ENCODE data around the gene CYP46A1. TPM values are rescaled to one million over a fixed set of nuclear protein-coding genes. Genes with fewer than 3 reads are reported as not detected.

CYP46A1 gene
- polyA plus RNA-seq, 2 of the 4 experiments (the other 2 are of a cell fraction): 0.06 to 0.13 TPM

DNA sequence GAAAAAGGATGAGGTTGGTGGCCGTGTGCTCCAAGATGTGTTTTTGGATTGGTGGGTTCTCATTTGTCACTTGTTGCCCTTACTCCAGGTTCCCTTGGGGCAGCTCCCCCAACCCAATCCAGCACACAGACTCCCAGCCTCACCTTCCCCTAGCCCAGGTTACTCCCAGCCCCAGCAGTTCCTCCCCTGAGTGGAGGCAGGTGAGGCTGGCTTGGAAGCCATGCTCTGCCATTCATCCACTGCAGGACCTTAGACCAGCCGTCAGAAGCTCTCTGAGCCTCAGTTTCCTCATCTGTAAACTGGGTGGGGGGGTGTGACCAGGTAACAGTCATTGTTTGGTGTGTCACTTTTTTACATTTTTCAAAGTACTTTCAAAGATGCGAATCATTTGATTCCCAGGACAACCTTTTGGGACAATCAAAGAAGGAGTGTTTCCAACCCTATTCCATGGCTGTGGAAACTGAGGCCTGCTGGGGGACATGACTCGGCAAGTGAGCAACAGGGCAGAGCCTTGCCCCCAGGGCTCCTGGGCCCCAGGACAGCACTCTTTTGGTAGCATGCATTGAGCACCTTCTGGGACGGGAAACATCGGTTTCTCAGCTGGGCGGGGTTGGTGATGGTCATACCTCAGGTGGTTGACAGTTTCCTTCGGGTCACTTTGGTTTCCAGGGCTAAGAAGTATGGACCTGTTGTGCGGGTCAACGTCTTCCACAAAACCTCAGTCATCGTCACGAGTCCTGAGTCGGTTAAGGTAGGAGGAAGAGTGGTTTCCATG is 7.2 kb downstream of the CYP46A1 start (continued):
- TF ChIP-seq, protein P1, sequence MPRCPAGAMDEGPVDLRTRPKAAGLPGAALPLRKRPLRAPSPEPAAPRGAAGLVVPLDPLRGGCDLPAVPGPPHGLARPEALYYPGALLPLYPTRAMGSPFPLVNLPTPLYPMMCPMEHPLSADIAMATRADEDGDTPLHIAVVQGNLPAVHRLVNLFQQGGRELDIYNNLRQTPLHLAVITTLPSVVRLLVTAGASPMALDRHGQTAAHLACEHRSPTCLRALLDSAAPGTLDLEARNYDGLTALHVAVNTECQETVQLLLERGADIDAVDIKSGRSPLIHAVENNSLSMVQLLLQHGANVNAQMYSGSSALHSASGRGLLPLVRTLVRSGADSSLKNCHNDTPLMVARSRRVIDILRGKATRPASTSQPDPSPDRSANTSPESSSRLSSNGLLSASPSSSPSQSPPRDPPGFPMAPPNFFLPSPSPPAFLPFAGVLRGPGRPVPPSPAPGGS (IDR thresholded peaks at IDR 0.05): no peak
- TF ChIP-seq SREBF2 (IDR thresholded peaks at IDR 0.05): no peak

DNA sequence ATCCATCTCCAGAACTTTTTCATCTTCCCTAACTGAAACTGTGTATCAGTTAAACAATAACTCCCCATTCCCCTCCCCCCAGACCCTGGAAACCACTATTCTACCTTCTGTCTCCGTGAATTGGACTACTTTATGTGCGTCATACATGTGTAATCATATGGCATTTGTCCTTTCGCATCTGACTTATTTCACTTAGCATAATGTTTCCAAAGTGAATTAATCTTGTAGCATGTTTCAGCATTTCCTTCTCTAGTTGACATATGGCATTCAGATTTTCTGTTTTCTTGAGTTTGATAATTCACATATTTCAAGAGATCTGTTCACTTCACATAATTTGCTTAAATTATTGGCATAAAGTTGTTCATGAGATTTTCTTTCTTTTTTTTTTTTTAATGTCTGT is 9.8 kb downstream of the CYP46A1 start:
- POLR2A ChIA-PET: no interaction called here
- Histone ChIP-seq H3K4me1 (no peaks in the 10 kb centered on the region), H3K4me3 (no peak overlapping the region), H3K4me2 (no peak overlapping the region), H3K9me3 (no peaks in the 10 kb centered on the region), H3K27ac (no peak overlapping the region)
- no peak for TF ChIP-seq EHF (CRISPR knock-in tag; IDR thresholded peaks at IDR 0.05)
- no peak for TF ChIP-seq CHD2 (IDR thresholded peaks at IDR 0.05; ENCODE audit: low read length, partially characterized antibody)
- no peak for TF ChIP-seq FOXS1 (CRISPR knock-in tag; IDR thresholded peaks at IDR 0.05)
- TF ChIP-seq, protein P2, sequence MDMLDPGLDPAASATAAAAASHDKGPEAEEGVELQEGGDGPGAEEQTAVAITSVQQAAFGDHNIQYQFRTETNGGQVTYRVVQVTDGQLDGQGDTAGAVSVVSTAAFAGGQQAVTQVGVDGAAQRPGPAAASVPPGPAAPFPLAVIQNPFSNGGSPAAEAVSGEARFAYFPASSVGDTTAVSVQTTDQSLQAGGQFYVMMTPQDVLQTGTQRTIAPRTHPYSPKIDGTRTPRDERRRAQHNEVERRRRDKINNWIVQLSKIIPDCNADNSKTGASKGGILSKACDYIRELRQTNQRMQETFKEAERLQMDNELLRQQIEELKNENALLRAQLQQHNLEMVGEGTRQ (IDR thresholded peaks at IDR 0.05): no peak
- no peak for TF ChIP-seq RARB (CRISPR knock-in tag; IDR thresholded peaks at IDR 0.05)
- TF ChIP-seq, protein P3, sequence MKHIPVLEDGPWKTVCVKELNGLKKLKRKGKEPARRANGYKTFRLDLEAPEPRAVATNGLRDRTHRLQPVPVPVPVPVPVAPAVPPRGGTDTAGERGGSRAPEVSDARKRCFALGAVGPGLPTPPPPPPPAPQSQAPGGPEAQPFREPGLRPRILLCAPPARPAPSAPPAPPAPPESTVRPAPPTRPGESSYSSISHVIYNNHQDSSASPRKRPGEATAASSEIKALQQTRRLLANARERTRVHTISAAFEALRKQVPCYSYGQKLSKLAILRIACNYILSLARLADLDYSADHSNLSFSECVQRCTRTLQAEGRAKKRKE (CRISPR knock-in tag; IDR thresholded peaks at IDR 0.05; ENCODE audit: low read depth): no peak
- TF ChIP-seq BHLHE40 (IDR thresholded peaks at IDR 0.05; ENCODE audit: low read depth, low read length): no peak
- no peak for TF ChIP-seq JUN (IDR thresholded peaks at IDR 0.05)
- TF ChIP-seq HEYL (CRISPR knock-in tag; IDR thresholded peaks at IDR 0.05): no peak
- no peak for TF ChIP-seq FOSB (CRISPR knock-in tag; IDR thresholded peaks at IDR 0.05)
- no peak for TF ChIP-seq POLR2A (IDR thresholded peaks at IDR 0.05; ENCODE audit: low read length)
- TF ChIP-seq MYC (IDR thresholded peaks at IDR 0.05; ENCODE audit: borderline replicate concordance, low read length): no peak
- no peak for TF ChIP-seq NFE2L2 (conservative IDR thresholded peaks at IDR 0.05; ENCODE audit: low read length)
- no peak for TF ChIP-seq NPAS2 (CRISPR knock-in tag; IDR thresholded peaks at IDR 0.05; ENCODE audit: borderline replicate concordance)
- TF ChIP-seq RAD21 (conservative IDR thresholded peaks at IDR 0.05 in 1 of 2, IDR thresholded peaks at IDR 0.05 in 1 of 2): no peak
- no peak for TF ChIP-seq RNF2 (IDR thresholded peaks at IDR 0.05; ENCODE audit: borderline replicate concordance, low read depth)
- no peak for TF ChIP-seq GATA3 (IDR thresholded peaks at IDR 0.05; ENCODE audit: borderline replicate concordance)
- TF ChIP-seq, protein P4, sequence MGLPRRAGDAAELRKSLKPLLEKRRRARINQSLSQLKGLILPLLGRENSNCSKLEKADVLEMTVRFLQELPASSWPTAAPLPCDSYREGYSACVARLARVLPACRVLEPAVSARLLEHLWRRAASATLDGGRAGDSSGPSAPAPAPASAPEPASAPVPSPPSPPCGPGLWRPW (IDR thresholded peaks at IDR 0.05): no peak
- no peak for TF ChIP-seq HOXB13 (CRISPR knock-in tag; IDR thresholded peaks at IDR 0.05; ENCODE audit: low read depth)
- CTCF ChIA-PET: no interaction called here
- FAIRE-seq (no peak), DNase-seq (ENCODE audit: low read depth in 1 of 2, low spot score in 1 of 2) (no peak), ATAC-seq (no peak)
- 55% methylated on average over 3 of the region's 3 CpGs for WGBS (ENCODE audit: missing lambda C conversion rate)

DNA sequence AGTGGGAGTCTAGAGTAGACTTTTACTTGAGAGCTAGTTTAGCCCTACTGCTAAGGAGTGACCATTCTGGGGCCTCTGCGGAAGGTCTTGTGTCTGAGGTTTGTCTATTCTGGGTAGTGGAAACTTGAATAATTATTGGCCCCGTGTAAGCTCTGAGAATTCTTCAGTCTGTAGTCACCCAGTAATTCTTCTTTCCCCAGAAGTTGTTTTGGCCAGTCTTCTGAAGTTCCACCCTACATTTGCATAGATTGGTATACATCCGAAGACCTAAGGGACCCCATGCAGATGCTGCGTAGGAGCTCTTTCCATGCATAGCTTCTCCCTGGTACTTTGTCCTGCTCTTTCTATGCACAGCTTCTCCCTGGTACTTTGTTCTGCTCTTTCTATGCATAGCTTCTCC is 12.8 kb downstream of the CYP46A1 start:
- no peak overlapping the region for H3K4me2 ChIP-seq
- no peaks in the 10 kb centered on the region for H3K4me1 ChIP-seq
- ChIA-PET CTCF (interaction anchor here (2.0 kb wide), 1 partner anchor 9 kb away, joined by 9 read pairs; no protein-coding TSS in a partner anchor), POLR2A (no interaction called here)
- 76% methylated on average over 4 of the region's 4 CpGs for WGBS (ENCODE audit: missing lambda C conversion rate)
- TF ChIP-seq, protein P5, sequence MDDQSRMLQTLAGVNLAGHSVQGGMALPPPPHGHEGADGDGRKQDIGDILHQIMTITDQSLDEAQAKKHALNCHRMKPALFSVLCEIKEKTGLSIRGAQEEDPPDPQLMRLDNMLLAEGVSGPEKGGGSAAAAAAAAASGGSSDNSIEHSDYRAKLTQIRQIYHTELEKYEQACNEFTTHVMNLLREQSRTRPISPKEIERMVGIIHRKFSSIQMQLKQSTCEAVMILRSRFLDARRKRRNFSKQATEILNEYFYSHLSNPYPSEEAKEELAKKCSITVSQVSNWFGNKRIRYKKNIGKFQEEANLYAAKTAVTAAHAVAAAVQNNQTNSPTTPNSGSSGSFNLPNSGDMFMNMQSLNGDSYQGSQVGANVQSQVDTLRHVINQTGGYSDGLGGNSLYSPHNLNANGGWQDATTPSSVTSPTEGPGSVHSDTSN (IDR thresholded peaks at IDR 0.05): no peak
- TF ChIP-seq JUNB (IDR thresholded peaks at IDR 0.05): no peak
- no peak for TF ChIP-seq RAD21 (conservative IDR thresholded peaks at IDR 0.05 in 1 of 2, IDR thresholded peaks at IDR 0.05 in 1 of 2)
- H3K9me3 ChIP-seq: no peaks in the 10 kb centered on the region
- no peak overlapping the region for H3K4me3 ChIP-seq
- DNase-seq (ENCODE audit: low read depth in 1 of 2, low spot score in 1 of 2) (no peak), ATAC-seq (no peak), FAIRE-seq (no peak)
- H3K27ac ChIP-seq: no peak overlapping the region
